ENCODE measurements around the gene DCAF17.

The DCAF17 gene

GRCh38 chr2:171399292-171399691, 34.7 kb upstream of the DCAF17 start:
- Histone ChIP-seq H3K9me3 (ENCODE audit: control insufficient read depth, insufficient read depth, low read length) (no peaks in the 10 kb centered on the region; the same call in 1 of the 2 replicates), H3K27ac (ENCODE audit: low read length) (no peak overlapping the region), H3K4me3 (ENCODE audit: low read length) (no peak overlapping the region), H3K27me3 (ENCODE audit: control insufficient read depth, insufficient read depth, low read length) (no peaks in the 10 kb centered on the region), H3K4me1 (ENCODE audit: control insufficient read depth, insufficient read depth, low read length) (no peaks in the 10 kb centered on the region; the same call in 1 of the 2 replicates), H3K36me3 (ENCODE audit: control insufficient read depth, insufficient read depth, low read length) (no peaks in the 10 kb centered on the region)
- DNase-seq (ENCODE audit: low read depth, low spot score) = no peak

GRCh38 chr2:171400395-171400794, 33.6 kb upstream of the DCAF17 start:
- H3K4me1 ChIP-seq (ENCODE audit: control insufficient read depth, insufficient read depth, low read length) = no peaks in the 10 kb centered on the region
- no peaks in the 10 kb centered on the region for H3K27me3 ChIP-seq (ENCODE audit: control insufficient read depth, insufficient read depth, low read length)
- H3K4me3 ChIP-seq (ENCODE audit: low read length) = no peak overlapping the region
- H3K36me3 ChIP-seq (ENCODE audit: control insufficient read depth, insufficient read depth, low read length) = no peaks in the 10 kb centered on the region
- WGBS (ENCODE audit: insufficient coverage, insufficient read length) = no CpG with 5 or more reads among the region's 3 CpGs
- no peak overlapping the region for H3K27ac ChIP-seq (ENCODE audit: low read length)
- H3K9me3 ChIP-seq (ENCODE audit: control insufficient read depth, insufficient read depth, low read length) = no peaks in the 10 kb centered on the region; the same call in 1 of the 2 replicates
- no peak for DNase-seq (ENCODE audit: low read depth, low spot score)

- no peak for DNase-seq (ENCODE audit: low read depth, low spot score)
- WGBS (ENCODE audit: insufficient coverage, insufficient read length) = no CpG with 5 or more reads among the region's 1 CpG
Observed at GRCh38 chr2:171401947-171402346, 32.1 kb upstream of the DCAF17 start.

GRCh38 chr2:171402906-171403580, 31.0 kb upstream of the DCAF17 start:
- H3K36me3 ChIP-seq (ENCODE audit: control insufficient read depth, insufficient read depth, low read length) = no peaks in the 10 kb centered on the region
- H3K27ac ChIP-seq (ENCODE audit: low read length) = no peak overlapping the region
- H3K4me3 ChIP-seq (ENCODE audit: low read length) = no peak overlapping the region
- no peak for DNase-seq (ENCODE audit: low read depth, low spot score)
- H3K4me1 ChIP-seq (ENCODE audit: control insufficient read depth, insufficient read depth, low read length) = peaks cover 3% of the 10 kb centered on the region; the same call in 1 of the 2 replicates
- no CpG with 5 or more reads among the region's 4 CpGs for WGBS (ENCODE audit: insufficient coverage, insufficient read length)
- no peaks in the 10 kb centered on the region; the same call in 1 of the 2 replicates for H3K9me3 ChIP-seq (ENCODE audit: control insufficient read depth, insufficient read depth, low read length)
- no peaks in the 10 kb centered on the region for H3K27me3 ChIP-seq (ENCODE audit: control insufficient read depth, insufficient read depth, low read length)

More at GRCh38 chr2:171401947-171402346, 32.1 kb upstream of the DCAF17 start:
- Histone ChIP-seq H3K9me3 (ENCODE audit: control insufficient read depth, insufficient read depth, low read length) (no peaks in the 10 kb centered on the region; the same call in 1 of the 2 replicates), H3K36me3 (ENCODE audit: control insufficient read depth, insufficient read depth, low read length) (no peaks in the 10 kb centered on the region), H3K4me1 (ENCODE audit: control insufficient read depth, insufficient read depth, low read length) (peaks cover 3% of the 10 kb centered on the region; the same call in 1 of the 2 replicates), H3K4me3 (ENCODE audit: low read length) (no peak overlapping the region), H3K27me3 (ENCODE audit: control insufficient read depth, insufficient read depth, low read length) (no peaks in the 10 kb centered on the region), H3K27ac (ENCODE audit: low read length) (no peak overlapping the region)

GRCh38 chr2:171404261-171404660, 29.8 kb upstream of the DCAF17 start:
- DNase-seq (ENCODE audit: low read depth, low spot score) = no peak
- Histone ChIP-seq H3K27ac (ENCODE audit: low read length) (no peak overlapping the region), H3K36me3 (ENCODE audit: control insufficient read depth, insufficient read depth, low read length) (no peaks in the 10 kb centered on the region), H3K4me3 (ENCODE audit: low read length) (no peak overlapping the region), H3K4me1 (ENCODE audit: control insufficient read depth, insufficient read depth, low read length) (peaks cover 6% of the 10 kb centered on the region; the same call in 1 of the 2 replicates), H3K27me3 (ENCODE audit: control insufficient read depth, insufficient read depth, low read length) (no peaks in the 10 kb centered on the region), H3K9me3 (ENCODE audit: control insufficient read depth, insufficient read depth, low read length) (no peaks in the 10 kb centered on the region; the same call in 1 of the 2 replicates)
- WGBS (ENCODE audit: insufficient coverage, insufficient read length) = no CpG with 5 or more reads among the region's 5 CpGs

- Histone ChIP-seq H3K27me3 (ENCODE audit: control insufficient read depth, insufficient read depth, low read length) (no peaks in the 10 kb centered on the region), H3K4me1 (ENCODE audit: control insufficient read depth, insufficient read depth, low read length) (peaks cover 10% of the 10 kb centered on the region; the same call in 1 of the 2 replicates), H3K27ac (ENCODE audit: low read length) (no peak overlapping the region), H3K4me3 (ENCODE audit: low read length) (no peak overlapping the region), H3K9me3 (ENCODE audit: control insufficient read depth, insufficient read depth, low read length) (no peaks in the 10 kb centered on the region; the same call in 1 of the 2 replicates), H3K36me3 (ENCODE audit: control insufficient read depth, insufficient read depth, low read length) (no peaks in the 10 kb centered on the region)
- no CpG with 5 or more reads among the region's 2 CpGs for WGBS (ENCODE audit: insufficient coverage, insufficient read length)
- no peak for DNase-seq (ENCODE audit: low read depth, low spot score)
Observed at GRCh38 chr2:171404719-171405118, 29.3 kb upstream of the DCAF17 start.

- Histone ChIP-seq H3K4me3 (ENCODE audit: low read length) (no peak overlapping the region), H3K36me3 (ENCODE audit: control insufficient read depth, insufficient read depth, low read length) (no peaks in the 10 kb centered on the region), H3K27ac (ENCODE audit: low read length) (no peak overlapping the region), H3K4me1 (ENCODE audit: control insufficient read depth, insufficient read depth, low read length) (peaks cover 10% of the 10 kb centered on the region; the same call in 1 of the 2 replicates), H3K9me3 (ENCODE audit: control insufficient read depth, insufficient read depth, low read length) (no peaks in the 10 kb centered on the region; the same call in 1 of the 2 replicates), H3K27me3 (ENCODE audit: control insufficient read depth, insufficient read depth, low read length) (no peaks in the 10 kb centered on the region)
- DNase-seq (ENCODE audit: low read depth, low spot score) = no peak
- no CpG with 5 or more reads among the region's 1 CpG for WGBS (ENCODE audit: insufficient coverage, insufficient read length)
Observed at GRCh38 chr2:171405546-171405945, 28.5 kb upstream of the DCAF17 start.

- no peaks in the 10 kb centered on the region for H3K27me3 ChIP-seq (ENCODE audit: control insufficient read depth, insufficient read depth, low read length)
- DNase-seq (ENCODE audit: low read depth, low spot score) = no peak
- WGBS (ENCODE audit: insufficient coverage, insufficient read length) = no CpG with 5 or more reads among the region's 1 CpG
- H3K4me1 ChIP-seq (ENCODE audit: control insufficient read depth, insufficient read depth, low read length) = peaks cover 10% of the 10 kb centered on the region; the same call in 1 of the 2 replicates
- no peaks in the 10 kb centered on the region; the same call in 1 of the 2 replicates for H3K9me3 ChIP-seq (ENCODE audit: control insufficient read depth, insufficient read depth, low read length)
- no peak overlapping the region for H3K27ac ChIP-seq (ENCODE audit: low read length)
- H3K36me3 ChIP-seq (ENCODE audit: control insufficient read depth, insufficient read depth, low read length) = no peaks in the 10 kb centered on the region
- H3K4me3 ChIP-seq (ENCODE audit: low read length) = no peak overlapping the region
Observed at GRCh38 chr2:171406044-171406443, 28.0 kb upstream of the DCAF17 start.

GRCh38 chr2:171407030-171407675, 26.9 kb upstream of the DCAF17 start:
- DNase-seq (ENCODE audit: low read depth, low spot score) = no peak
- no CpG with 5 or more reads among the region's 4 CpGs for WGBS (ENCODE audit: insufficient coverage, insufficient read length)
- Histone ChIP-seq H3K27me3 (ENCODE audit: control insufficient read depth, insufficient read depth, low read length) (no peaks in the 10 kb centered on the region), H3K9me3 (ENCODE audit: control insufficient read depth, insufficient read depth, low read length) (no peaks in the 10 kb centered on the region; the same call in 1 of the 2 replicates), H3K27ac (ENCODE audit: low read length) (no peak overlapping the region), H3K4me1 (ENCODE audit: control insufficient read depth, insufficient read depth, low read length) (peaks cover 10% of the 10 kb centered on the region; the same call in 1 of the 2 replicates), H3K36me3 (ENCODE audit: control insufficient read depth, insufficient read depth, low read length) (no peaks in the 10 kb centered on the region), H3K4me3 (ENCODE audit: low read length) (no peak overlapping the region)

- Histone ChIP-seq H3K27ac (ENCODE audit: low read length) (no peak overlapping the region), H3K4me3 (ENCODE audit: low read length) (no peak overlapping the region), H3K9me3 (ENCODE audit: control insufficient read depth, insufficient read depth, low read length) (no peaks in the 10 kb centered on the region), H3K27me3 (ENCODE audit: control insufficient read depth, insufficient read depth, low read length) (no peaks in the 10 kb centered on the region), H3K4me1 (ENCODE audit: control insufficient read depth, insufficient read depth, low read length) (peaks cover 10% of the 10 kb centered on the region; the same call in 1 of the 2 replicates), H3K36me3 (ENCODE audit: control insufficient read depth, insufficient read depth, low read length) (no peaks in the 10 kb centered on the region)
- WGBS (ENCODE audit: insufficient coverage, insufficient read length) = no CpG with 5 or more reads among the region's 1 CpG
- DNase-seq (ENCODE audit: low read depth, low spot score) = no peak
Observed at GRCh38 chr2:171407676-171408044, 26.4 kb upstream of the DCAF17 start.
